GM18519 (cell line): ENCODE data around the gene TSPEAR.

Source experiments
- ATAC-seq: cut with Tn5 transposase; IDR thresholded peaks from one replicate; pipeline ENCODE4 v1.9.1; 2021; ENCODE audit warnings: mild to moderate bottlenecking, moderate library complexity; ENCODE audit not compliant: unreplicated experiment, low FRiP score

The TSPEAR gene

DNA sequence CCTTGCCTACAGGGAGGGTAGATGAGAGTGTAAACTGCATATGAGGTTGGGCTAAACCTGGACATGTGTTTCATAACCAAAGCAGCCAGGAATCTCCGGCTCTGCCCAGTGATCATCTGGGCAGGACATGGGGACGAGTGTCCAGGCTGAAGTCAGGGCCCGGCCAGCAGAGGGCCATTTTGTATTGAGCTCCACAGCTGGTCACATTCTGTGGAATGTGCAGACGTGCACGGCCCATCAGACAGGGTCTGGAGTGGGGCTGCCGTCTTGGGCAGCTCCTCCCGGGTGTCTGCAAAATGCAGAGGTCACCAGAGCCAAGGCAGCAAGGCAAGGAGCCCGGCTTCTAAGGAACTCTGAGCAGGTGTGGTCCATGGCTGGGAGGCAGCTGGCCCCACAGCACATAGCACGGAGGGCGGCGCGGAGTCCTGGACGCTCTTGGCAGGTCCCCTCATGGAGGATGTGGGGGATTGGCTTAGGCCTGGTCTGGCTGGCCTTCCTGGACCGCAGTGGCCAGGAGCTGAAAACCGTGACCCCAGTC, 249.8 kb downstream of the TSPEAR start:
- no peak for ATAC-seq

DNA sequence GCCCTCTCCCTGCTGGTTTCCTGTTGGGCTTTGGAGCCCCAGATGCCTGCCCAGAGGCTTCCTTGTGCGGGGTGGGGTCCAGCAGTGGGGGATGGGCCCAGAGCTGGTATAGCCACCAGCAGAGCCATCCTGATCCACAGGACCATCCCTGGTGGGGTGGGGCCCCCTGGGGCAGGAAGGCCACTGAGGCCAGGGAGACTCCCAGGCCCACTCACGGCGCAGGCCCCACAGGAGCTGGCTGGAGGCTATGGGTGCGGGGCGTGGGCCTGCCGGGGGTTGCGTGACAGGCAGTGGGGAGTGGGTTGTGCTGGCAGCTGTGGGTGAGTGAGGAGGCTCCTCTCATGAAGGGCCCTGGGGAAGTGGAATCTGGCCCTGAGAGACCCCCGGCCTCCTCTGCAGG, 250.4 kb downstream of the TSPEAR start:
- ATAC-seq: no peak

DNA sequence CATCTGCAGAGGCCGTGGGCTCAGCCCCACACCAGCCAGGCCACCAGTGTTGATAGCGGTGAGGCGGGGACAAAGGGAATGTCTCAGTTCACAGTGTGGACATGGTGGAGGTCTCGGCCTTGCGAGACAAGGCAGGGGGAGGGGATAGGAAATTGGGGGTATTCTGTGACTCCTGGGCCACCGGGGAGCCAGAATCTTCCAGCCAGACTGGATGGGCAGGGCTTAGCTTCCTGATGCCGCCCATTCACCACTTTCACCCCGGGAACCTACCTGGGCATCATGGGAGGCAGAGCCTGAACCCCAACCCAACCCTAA, 251.0 kb downstream of the TSPEAR start:
- ATAC-seq: no peak

DNA sequence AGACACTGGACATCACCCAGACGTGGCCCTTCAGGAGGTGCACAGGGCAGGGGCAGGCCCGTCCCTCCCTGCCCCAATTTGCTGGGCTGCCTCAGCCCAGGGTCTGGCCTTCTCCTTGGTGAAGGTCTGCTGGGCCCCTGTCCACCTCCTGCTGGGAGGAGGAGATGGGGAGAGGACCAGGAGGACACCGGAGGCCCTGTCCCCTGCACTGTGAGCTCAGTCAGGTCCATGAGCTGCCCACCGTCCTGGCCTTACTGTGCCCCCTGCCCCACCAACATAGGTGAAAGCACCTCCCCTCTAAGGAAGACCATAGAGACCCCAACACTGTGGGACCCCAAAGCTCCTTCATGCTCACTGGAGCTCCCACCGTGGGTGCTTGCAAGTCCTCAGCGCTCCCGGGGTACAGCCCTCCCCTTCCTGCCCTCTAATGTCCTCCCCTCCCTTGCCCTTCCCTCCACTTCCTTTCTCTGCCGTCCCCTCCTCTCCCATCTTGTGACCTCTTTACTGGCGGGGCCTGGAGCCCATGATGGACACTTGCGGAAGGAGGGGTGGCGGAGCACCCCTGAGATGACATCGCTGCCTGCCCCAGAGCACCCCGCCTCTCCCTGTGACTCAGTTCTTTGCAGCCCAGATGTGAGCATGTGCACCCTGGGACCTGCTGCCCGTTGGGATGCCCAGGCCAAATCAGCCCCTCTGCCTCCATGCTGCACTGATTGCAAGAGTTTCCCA, 251.5 kb downstream of the TSPEAR start:
- ATAC-seq: no peak

DNA sequence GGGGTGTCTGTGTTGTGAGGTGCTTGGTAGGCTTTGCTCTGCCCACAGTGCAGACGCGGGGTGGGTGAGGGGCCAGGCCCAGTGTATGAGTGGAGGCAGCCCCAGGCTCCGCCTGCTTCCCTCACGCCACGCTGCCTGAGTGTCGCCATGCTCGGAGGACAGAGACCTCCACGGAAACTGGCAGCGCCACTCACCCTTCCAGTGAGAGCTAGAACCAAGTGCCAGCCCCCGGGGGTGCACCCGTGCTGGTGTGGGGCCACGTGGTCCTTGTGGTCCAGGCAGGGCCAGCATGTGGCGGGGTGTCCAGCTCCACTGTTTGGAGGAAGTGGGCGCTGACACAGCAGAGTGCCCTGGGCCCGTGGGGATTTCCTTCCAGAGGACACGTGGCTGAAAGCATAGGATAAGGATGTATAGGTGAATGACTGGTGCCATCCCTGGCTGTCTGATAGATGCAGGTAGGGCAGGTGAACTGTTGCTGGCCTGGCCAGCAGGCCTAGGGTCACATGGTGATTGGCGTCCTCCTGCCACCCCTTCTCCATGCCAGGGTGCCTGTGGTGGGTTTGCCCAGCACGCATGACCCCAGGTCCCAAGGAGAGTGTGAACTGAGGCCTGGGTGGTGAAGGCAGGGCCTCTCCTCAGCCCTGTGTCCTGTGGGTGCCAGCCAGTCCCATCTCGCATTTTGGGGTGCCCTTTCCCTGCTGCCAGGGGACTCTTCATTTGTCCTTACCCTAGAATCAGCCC, 252.2 kb downstream of the TSPEAR start:
- no peak for ATAC-seq

DNA sequence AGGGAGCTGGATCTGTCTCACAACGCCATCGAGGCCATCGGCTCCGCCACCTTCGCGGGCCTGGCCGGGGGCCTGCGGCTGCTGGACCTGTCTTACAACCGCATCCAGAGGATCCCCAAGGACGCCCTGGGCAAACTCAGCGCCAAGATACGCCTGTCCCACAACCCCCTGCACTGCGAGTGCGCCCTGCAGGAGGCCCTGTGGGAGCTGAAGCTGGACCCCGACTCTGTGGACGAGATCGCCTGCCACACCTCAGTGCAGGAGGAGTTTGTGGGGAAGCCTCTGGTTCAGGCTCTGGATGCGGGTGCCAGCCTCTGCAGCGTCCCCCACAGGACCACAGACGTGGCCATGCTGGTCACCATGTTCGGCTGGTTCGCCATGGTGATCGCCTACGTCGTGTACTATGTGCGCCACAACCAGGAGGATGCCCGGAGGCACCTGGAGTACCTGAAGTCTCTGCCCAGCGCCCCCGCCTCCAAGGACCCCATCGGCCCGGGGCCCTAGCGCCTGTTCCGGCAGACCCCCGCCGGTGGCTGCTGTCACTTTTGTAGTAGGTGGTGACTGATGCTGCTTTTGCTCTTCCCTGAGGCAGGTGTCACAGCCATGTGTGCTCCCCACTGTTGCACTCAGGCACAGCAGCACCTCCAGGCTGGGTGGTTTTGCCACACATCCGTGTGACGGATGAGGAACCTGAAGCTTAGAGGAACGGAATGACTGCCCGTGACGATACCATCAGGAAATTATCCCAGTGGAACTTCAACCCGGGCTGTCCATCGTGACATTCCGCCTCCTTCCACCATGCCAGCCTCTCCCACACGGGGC, 254.2 kb downstream of the TSPEAR start:
- ATAC-seq: no peak

DNA sequence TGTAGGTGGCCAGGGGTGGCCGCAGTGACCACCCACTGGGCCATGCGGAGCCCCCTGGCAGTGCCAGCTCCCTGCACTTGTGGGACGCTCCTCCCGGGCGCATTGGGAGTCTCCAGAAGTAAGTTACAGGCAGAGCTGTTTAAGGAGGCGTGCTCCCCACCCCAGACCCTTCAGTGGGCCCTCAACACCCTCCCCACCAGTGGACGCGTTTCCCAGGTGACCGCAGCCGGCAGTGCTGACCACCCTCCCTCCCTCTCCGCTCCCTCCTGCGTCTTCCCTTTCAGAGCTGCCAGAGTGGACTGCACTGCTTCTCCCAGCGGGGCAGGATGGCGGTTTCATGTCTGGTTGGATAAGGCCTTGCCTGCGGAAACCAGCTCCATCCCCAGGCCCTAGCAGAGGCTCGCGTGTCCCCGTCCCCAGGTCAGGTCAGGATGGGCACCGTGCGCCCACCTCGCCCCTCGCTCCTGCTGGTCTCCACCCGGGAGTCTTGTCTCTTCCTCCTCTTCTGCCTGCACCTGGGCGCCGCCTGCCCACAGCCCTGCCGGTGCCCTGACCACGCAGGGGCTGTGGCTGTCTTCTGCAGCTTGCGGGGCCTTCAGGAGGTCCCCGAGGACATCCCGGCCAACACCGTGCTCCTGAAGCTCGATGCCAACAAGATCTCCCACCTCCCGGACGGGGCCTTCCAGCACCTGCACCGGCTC, 255.0 kb downstream of the TSPEAR start:
- no peak for ATAC-seq

DNA sequence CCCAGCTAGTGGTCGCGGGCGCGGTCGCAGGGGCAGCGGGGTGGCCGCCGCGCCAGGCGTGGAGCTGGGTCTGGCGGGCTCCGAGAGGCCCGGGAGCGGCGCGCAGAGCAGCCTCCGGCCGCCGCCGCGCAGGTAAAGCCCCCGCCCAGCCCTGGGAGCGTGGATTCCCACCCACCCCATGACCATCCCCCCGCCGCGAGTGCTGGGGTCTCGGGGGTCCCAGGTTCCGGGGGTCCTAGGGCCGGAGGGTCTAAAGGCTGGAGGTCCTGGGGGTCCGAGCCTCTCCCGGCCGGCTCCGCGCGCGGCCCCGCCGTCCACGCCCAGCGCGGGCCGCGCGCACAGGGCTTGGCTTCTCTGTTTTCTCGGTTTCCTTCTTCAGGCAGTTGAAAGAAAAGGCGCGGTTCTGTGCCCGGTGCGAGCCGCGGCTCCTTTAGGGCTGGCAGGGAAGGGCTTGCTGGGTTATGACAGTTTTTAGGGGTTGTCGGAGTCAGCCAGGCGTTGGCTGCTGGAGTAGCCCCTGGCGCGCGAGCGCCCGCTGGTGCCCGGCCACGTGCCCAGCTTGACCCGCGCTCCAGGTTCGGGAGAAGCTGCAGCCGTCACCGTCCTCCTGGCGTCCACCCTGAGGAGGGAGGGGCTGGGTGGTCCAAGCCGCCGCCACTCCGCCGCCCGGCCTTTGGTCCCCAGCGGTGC, 255.7 kb downstream of the TSPEAR start:
- ATAC-seq: no peak

DNA sequence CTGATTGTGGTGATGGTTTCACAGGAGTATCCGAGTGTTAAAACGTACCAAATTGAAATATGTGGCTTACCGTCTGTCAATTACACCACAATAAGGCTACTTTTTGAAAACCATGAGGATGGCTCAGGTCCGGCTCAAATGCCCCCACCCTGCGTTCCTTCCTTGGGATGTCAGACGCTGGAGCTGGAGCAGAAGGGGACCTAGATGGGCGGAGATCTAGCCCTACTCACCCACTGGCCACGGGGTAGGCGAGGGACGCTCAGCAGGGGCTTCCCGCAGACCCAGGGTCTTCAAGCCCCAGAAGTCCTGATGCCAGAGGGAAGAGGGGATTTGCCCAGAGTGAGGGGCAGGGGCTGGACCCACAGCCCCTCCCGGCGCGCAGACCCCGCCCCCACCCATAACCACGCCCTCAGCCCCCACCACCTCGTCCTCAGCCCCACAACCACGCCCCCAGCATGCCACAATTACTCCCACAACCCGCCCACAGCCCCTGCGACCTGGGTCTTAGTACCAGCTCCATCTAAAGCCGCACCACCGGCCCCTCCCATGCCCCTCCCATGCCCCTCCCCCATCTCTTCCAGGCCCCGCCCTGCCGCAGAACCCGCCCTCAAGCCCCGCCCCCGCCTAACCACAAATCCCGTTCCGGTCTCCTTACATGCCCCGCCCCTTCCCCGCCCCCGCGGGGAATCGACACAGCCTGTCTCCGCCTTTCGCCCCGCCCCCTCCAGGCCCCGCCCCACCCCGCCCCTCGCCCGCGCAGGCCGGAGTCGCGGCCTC, 256.4 kb downstream of the TSPEAR start, which contains the start of gene LRRC3:
TSS of gene LRRC3 (plus strand) at position 764 of the 777 bp plus-strand sequence. CDS start 1,135 bp downstream, outside the sequence.
- ATAC-seq: no peak

DNA sequence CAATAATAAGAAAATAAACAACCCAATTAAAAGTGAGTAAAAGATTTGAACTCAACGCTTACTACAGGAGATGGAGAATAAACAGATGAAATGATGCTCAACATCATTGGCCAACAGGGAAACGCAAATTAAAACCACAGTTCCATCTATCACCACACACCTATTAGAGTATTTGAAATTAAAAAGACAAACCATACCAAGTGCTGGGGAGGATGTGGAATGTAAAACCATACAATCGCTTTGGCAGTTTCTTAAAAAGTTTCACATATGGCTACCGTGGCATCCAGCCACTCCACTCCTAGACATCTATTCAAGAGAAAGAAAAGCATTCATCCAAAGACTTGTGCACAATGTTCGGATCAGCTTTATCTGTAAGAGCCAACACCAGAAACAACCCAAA, 257.3 kb downstream of the TSPEAR start:
- ATAC-seq: no peak

DNA sequence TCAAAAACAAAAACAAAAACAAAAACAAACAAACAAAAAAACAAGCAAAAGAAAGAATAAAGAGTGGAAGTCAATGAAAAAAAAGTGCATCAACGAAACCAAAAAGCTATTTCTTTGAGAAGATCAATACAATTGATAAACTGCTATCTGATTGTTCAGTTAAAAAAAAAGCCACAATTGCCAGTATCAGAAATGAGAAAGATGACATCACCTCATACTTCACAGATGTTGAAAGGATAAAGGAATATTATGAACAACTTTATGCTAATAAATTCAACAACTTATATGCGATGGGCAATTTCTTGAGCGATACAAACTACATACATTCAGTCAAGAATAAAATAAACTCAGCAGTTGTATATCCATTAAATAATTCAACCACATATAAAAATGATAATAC, 258.3 kb downstream of the TSPEAR start:
- ATAC-seq: no peak

DNA sequence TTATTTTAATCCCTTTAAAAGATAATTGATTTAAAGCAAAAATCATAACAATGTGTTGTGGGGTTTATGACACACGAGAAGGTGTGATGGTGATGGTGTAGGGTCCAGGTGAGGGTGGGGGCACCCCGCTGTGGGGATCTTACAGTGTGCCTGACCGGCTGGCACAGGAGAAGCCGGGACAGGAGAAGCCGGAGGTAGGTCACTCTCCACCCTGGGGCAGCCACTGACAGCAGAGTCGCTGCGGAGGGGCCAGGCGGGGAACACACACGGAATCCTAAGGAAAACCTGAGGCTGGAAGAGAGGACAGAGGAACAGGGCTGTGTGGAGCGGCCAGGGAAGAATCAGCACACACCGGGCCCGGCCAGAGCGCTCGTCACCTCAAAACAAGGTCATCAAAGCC, 260.4 kb downstream of the TSPEAR start:
- no peak for ATAC-seq

DNA sequence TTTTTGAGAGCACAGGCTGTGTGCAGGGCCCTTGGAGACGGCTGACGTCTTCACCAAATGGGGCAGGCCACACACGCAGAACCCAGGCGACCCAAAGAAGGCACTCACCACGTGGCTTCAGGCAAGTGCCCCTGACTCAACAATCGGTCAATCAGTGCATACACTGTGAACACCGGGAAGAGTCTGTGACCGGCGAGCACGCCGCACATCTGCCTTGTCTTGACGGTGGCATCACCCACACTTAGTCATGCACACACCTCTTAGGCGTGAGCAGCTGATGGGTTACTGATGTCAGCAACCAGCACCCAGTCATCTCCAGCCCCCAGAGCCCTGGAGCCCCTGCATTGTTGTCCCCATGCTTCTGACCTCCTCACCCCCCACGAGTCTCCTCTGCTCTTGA, 261.0 kb downstream of the TSPEAR start:
- ATAC-seq: no peak

DNA sequence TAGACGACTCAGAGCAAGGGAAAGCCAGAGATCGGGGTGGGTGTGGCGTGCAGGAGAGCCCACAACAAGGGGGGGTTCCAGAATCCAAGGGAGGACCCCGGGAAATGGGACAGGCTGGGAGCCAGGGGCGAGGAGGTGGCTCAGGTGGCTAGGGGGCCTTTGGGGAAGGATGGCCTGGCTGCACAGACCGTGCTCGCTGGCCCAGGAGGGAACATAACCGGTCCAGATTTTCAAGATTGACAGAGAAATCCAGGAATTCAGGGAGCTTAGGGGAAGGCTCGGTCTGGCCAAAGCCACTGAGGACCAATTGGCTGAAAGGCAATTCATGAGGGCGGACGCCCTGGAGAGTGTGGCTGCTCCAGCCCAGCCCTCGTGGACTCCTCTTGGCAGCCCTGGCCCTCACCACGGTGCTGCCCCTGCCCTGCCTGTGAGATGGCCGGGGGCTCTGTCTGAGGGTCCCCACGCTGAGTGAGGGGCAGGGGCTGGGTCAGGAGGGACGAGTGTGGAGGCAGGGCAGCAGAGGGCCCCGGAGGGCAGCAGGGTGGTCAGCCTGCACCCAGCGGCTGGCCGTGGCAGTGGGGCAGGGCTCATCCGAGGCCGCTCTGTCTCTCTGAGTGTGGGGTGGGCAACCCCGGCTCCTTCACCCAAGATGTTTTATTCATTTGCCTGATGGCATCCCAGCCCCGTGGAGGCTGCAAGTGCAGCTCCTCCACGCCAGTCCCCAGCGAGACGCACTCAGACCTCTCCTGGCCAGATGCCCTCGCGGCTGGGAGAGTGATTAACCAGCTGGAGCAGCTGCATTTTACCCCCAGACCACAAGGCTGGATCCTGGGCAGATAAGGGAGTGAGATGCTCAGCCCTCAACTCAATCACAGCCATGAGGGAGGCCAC, 261.7 kb downstream of the TSPEAR start:
- no peak for ATAC-seq

DNA sequence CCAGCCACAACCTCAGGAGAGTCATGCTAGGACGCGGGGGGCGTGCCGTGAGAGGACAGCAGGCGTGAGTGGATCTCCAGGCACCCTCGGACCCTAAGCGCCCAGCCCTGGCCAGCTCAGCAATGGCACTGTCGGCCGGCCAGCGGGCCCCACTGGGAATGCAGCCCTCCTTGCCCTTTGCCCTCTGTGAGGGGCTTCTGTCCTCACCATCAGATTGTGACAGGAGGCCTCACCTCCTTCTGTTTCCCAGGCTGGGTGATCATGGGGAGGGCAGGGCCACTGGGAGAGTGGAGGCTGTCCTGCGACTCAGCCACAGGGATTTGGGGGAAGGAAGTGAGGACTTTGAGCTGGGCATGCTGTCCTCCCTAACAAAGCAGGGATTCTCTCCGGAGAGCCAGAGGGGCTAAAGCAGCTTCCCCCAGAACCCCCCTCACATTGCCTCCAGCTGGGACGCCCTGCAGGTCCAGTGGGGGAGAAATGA, 262.7 kb downstream of the TSPEAR start:
- no peak for ATAC-seq
